ENCODE data around the gene UPP2. TPM values are rescaled to one million over a fixed set of nuclear protein-coding genes. Genes with fewer than 3 reads are reported as not detected.

UPP2 gene
- total RNA-seq, 4 donors from 2014 or later, result 0.28 TPM; not detected in 3

- intact Hi-C loops (cut with DNase I; ENCODE audit: low total_unique reads), result no loop called here
- Histone ChIP-seq H3K27ac (no peak overlapping the region), H3K27me3 (no peaks in the 10 kb centered on the region), H3K4me1 (no peaks in the 10 kb centered on the region), H3K9me3 (no peaks in the 10 kb centered on the region), H3K36me3 (no peaks in the 10 kb centered on the region), H3K4me3 (no peak overlapping the region)
- no peak for DNase-seq
- TF ChIP-seq, protein P1, sequence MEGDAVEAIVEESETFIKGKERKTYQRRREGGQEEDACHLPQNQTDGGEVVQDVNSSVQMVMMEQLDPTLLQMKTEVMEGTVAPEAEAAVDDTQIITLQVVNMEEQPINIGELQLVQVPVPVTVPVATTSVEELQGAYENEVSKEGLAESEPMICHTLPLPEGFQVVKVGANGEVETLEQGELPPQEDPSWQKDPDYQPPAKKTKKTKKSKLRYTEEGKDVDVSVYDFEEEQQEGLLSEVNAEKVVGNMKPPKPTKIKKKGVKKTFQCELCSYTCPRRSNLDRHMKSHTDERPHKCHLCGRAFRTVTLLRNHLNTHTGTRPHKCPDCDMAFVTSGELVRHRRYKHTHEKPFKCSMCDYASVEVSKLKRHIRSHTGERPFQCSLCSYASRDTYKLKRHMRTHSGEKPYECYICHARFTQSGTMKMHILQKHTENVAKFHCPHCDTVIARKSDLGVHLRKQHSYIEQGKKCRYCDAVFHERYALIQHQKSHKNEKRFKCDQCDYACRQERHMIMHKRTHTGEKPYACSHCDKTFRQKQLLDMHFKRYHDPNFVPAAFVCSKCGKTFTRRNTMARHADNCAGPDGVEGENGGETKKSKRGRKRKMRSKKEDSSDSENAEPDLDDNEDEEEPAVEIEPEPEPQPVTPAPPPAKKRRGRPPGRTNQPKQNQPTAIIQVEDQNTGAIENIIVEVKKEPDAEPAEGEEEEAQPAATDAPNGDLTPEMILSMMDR (IDR thresholded peaks at IDR 0.05), result no peak
- TF ChIP-seq POLR2A (IDR thresholded peaks at IDR 0.05), result no peak
Measured at GRCh38 chr2:158088093-158088492, 13.6 kb upstream of the UPP2 start.

- TF ChIP-seq POLR2A (IDR thresholded peaks at IDR 0.05), result no peak
- TF ChIP-seq, protein P1 (IDR thresholded peaks at IDR 0.05), result no peak
- no peak for DNase-seq
- Histone ChIP-seq H3K36me3 (no peaks in the 10 kb centered on the region), H3K9me3 (no peaks in the 10 kb centered on the region), H3K27me3 (no peaks in the 10 kb centered on the region), H3K27ac (no peak overlapping the region), H3K4me3 (no peak overlapping the region), H3K4me1 (no peaks in the 10 kb centered on the region)
- intact Hi-C loops (cut with DNase I; ENCODE audit: low total_unique reads), result no loop called here
Measured at GRCh38 chr2:158089322-158089721, 12.4 kb upstream of the UPP2 start.

- no peak for DNase-seq
- H3K27ac ChIP-seq, result no peak overlapping the region
- intact Hi-C loops (cut with DNase I; ENCODE audit: low total_unique reads), result no loop called here
- TF ChIP-seq POLR2A (IDR thresholded peaks at IDR 0.05), result no peak
- TF ChIP-seq, protein P1 (IDR thresholded peaks at IDR 0.05), result no peak
- H3K36me3 ChIP-seq, result no peaks in the 10 kb centered on the region
- no peaks in the 10 kb centered on the region for H3K27me3 ChIP-seq
- no peaks in the 10 kb centered on the region for H3K9me3 ChIP-seq
- no peak overlapping the region for H3K4me3 ChIP-seq
- H3K4me1 ChIP-seq, result no peaks in the 10 kb centered on the region
Measured at GRCh38 chr2:158091647-158092046, 10.0 kb upstream of the UPP2 start.

- TF ChIP-seq POLR2A (IDR thresholded peaks at IDR 0.05), result no peak
- TF ChIP-seq, protein P1 (IDR thresholded peaks at IDR 0.05), result no peak
- intact Hi-C loops (cut with DNase I; ENCODE audit: low total_unique reads), result no loop called here
- H3K27ac ChIP-seq, result no peak overlapping the region
- no peak overlapping the region for H3K4me3 ChIP-seq
- no peaks in the 10 kb centered on the region for H3K27me3 ChIP-seq
- no peaks in the 10 kb centered on the region for H3K9me3 ChIP-seq
- no peak for DNase-seq
- no peaks in the 10 kb centered on the region for H3K36me3 ChIP-seq
- no peaks in the 10 kb centered on the region for H3K4me1 ChIP-seq
Measured at GRCh38 chr2:158094487-158095092, 7.1 kb upstream of the UPP2 start.

GRCh38 chr2:158095269-158095668 is 6.4 kb upstream of the UPP2 start:
- Histone ChIP-seq H3K36me3 (no peaks in the 10 kb centered on the region), H3K9me3 (no peaks in the 10 kb centered on the region), H3K27me3 (no peaks in the 10 kb centered on the region), H3K4me3 (no peak overlapping the region), H3K4me1 (no peaks in the 10 kb centered on the region), H3K27ac (no peak overlapping the region)
- intact Hi-C loops (cut with DNase I; ENCODE audit: low total_unique reads), result no loop called here
- DNase-seq, result no peak
- TF ChIP-seq, protein P1 (IDR thresholded peaks at IDR 0.05), result no peak
- TF ChIP-seq POLR2A (IDR thresholded peaks at IDR 0.05), result no peak

Measured in uterus (tissue), 4 donors.